NCI-H187 (cell line): ENCODE data around the gene SDK1.

Source experiments
- DNase-seq, 2 experiments: peaks; one replicate each; lab custom pipeline; 2025; lab: John Stamatoyannopoulos, UW

Gene SDK1

DNA sequence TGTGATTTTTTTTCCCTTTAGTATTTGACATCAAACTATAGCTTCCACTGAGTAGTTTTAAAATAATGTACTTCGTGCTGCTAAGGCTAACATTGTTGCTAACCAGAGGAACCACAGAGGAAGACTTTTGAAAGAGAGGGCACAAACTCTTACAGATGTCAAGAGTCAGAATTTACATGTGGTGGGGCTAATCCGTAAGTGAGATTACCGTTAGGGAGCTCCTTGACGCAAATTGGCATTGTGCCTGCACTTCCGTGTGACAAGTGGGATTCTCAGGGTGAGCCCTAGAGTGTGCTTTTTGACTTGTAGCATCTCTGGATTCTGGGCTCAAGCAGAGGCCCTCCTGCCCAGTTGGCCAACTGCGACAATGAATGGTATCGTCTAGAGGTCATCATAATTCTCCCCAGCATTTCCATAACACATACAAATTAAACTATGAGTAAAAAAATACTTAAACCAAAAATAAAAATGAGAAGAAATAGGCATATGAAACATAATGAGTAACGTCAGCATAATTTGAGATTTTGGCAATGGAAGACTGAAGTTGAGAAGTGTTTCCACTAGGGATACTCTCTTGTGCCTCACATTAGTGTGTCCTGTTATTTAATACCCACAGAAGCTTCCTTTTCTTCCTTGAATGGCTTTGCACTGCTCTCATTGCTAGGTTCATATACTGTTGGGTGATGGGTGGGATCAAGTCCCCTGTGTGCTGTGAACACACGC is 164.0 kb downstream of the SDK1 start:
- DNase-seq, result no peak

GRCh38 chr7:3466261-3466660 is 165.2 kb downstream of the SDK1 start:
- no peak for DNase-seq

DNA sequence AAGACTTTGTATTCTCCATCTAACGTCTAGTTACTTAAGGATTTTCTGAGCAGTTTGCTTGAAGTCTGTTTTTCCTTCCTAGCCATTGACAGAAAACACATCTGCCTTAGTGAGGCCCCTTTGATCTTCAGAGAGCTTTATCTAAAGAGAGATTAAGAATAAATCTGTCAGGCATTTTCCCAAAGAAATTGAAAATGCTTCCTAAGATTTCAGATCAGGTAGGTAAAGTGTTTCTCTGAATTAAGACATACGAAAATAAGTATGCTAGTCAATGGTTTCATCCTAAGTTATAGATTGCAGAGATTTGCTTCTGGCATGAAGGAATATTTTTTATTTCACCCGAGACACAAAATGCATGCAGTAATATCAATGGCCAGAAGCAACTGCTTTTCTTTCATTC is 168.6 kb downstream of the SDK1 start:
- DNase-seq, result no peak

DNA sequence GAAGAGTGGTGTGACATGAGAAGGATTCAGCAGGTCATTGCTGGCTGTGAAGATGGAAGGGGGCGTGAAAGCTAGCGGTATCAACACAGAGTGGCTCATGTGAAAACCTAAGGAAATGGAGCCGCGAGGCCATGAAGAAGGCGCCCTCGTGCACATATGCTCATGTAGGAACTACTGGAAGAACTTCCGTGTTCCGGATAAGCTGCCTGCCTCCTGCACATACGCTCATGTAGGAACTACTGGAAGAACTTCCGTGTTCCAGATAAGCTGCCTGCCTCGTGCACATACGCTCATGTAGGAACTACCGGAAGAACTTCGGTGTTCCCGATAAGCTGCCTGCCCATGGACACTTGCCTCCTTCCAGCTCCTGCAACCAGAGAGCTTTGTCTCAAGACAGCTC is 179.1 kb downstream of the SDK1 start:
- no peak for DNase-seq

- no peak for DNase-seq
Observed at GRCh38 chr7:3481435-3481834, 180.4 kb downstream of the SDK1 start.

- no peak for DNase-seq
Observed at GRCh38 chr7:3482147-3482921, 181.3 kb downstream of the SDK1 start.

- DNase-seq, result no peak
Observed at GRCh38 chr7:3486841-3487240, 185.8 kb downstream of the SDK1 start.

DNA sequence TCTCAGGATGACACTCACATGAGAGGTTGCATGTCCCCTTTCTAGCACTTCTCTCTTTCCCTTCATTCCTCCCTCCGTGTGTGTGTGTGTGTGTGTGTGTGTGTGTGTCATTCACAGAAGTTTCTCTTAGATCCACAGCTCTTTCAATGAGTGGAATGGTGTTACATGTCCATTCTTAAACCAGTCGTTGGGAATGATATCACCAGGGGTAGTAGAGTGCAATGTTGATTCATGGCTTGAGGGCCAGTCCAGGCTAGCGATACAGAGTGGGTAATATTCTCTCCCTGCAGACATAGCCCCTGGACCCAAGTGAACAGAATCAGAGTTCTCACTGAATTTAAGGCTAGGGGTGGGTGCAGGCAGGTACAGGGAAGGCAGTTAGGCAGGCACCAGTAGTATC is 187.8 kb downstream of the SDK1 start:
- DNase-seq, result no peak

DNA sequence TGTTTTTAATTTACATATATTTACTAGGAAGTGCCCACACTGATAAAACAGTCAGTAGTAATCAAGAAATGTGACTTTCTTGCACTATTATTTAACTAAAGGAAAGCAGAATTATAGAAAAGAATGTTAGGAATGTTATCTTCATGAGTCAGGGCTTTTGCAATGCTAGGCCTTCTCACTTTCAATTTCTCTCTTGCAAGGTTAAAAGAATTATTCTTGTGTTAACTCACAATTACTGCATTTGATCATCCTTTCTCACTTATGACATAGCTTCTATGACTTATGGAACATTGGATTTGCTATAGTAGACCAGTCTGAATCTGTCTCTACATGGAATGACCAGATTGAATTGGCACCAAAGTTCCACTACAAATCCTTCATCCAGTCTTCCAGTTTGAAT is 192.4 kb downstream of the SDK1 start:
- DNase-seq, result no peak

DNA sequence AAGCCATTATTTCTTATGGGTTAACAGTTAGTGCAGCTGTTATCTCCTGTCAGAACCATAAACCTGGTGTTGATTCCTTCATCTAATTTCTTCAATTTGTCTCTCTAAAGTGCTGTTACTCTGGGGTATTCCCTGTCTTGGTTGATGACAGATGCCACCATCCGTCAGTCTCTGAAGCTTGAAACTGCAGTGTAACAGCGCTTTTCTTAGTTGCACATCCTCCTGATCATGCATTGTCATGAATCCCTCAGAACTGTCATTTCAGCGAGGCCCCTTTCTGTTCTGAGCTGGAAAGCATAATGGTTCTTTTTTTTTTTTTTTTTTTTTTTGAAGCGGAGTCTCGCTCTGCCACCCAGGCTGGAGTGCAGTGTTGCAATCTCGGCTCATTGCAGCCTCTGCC is 193.9 kb downstream of the SDK1 start:
- DNase-seq, result no peak

- DNase-seq, result no peak
Observed at GRCh38 chr7:3495530-3495929, 194.5 kb downstream of the SDK1 start.

- no peak for DNase-seq
Observed at GRCh38 chr7:3495954-3496353, 194.9 kb downstream of the SDK1 start.

DNA sequence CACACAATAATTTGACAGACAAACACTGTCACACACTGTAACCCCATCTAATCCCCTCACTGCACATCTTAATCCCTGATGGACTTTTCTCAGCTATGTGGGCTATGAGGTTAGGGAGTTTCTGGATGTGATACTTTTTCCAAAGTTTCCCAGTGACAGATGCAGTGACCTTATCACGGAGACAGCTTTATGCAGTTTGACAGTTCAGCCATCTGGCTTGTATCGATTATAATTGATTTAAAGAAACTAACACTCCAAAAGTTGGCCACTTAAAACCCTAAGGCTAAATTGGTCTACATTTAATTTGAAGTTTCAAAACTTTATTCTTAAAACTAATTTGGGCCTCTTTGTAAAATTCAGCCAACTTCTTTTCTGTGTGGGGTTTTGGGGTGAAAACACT is 196.7 kb downstream of the SDK1 start:
- DNase-seq, result no peak

DNA sequence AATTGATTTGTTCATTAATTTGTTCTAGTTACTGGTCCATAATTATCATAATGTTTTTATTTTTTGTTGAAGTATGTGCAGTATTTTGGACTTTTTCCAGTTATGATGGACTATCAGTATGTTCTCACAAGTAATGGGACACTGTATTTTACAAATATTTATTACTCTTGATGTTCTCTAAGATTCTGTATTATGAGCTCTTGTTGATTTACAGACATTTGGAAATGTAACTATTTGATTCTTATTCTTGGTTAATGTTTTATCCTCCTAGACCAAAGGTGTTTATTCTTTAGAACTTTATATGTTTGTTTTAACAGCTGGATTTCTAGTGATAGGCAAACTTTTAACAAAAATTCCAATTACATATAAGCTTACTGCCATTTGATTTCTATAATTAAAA is 200.6 kb downstream of the SDK1 start:
- no peak for DNase-seq

DNA sequence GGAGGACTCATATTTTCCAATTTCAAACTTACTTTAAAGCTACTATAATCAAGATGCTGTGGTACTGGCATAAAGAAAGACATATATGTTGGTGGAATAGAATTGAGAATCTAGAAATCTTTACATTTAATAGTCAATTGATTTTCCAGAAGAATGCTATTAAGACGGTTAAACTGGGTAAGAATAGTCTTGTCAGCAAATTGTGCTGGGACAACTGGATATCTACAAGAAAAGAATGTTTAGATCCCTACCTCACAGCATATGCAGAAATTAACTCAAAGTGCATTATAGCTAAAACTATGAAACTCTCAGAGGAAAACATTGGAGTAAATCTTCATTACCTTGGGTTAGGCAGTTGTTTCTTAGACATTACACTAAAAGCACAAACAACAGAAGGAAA is 203.3 kb downstream of the SDK1 start:
- no peak for DNase-seq

DNA sequence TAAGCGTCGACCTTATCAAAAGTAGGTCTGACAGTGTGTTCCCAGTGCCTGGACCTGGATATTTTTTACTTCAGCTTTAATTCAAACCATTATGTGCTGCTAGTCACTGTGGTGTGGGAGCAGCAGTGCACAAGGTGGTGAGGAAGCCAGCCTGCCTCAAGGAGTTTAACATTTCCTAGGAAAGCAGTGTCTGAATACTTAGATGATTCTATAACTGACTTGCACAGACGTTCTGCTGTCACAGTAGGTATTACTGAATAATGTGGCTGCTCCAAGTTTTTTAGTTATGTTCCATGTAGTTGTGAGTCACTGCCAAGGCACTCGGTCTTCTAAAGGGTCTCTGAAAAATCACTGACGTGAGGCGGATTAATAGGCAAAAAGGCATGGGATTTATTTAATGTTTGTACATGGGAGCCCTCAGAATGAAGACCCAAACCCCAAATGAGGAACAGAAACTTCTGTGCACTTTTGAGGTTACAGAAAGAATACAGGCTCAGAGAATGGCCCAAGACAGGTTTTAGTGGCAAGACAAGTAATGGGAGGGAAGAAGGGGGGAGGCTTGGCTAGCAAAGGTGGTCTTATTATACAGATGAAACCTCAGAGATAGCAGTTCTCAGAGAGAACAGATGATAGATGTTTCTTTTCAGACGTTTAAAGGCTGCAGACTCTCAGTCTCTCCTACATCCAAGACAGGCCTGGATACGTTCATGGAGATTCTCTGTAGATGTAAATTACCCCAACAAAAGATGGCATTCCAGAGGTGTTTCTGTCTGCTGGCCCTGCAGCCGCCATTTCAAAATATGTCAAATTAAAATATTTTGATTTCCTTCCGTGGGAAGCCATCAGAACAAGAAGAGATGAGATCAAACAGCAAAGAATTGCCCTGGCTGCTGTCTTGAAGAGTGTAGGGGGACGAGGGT is 209.3 kb downstream of the SDK1 start:
- DNase-seq, result no peak

- no peak for DNase-seq
Observed at GRCh38 chr7:3517344-3517743, 216.3 kb downstream of the SDK1 start.

- no peak for DNase-seq
Observed at GRCh38 chr7:3518546-3518945, 217.5 kb downstream of the SDK1 start.

DNA sequence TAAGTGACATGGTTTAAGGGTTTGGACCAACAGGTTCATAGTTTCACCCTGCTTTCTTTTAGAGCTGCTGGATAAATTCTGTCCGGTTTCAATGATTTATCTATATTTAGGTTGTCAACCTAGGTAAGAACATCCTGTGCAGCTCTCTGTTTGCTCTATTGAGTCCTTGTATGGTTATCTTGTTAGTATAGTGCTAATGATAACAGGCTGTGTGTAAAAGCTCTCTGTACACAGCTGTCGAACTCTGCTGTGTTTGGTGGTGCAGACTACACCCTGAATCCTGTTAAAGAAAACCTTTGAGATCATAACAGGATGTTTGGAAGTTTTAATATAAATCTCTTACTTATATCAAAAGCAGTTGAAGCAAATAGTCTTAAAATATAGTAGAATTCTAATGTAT is 219.2 kb downstream of the SDK1 start:
- no peak for DNase-seq

DNA sequence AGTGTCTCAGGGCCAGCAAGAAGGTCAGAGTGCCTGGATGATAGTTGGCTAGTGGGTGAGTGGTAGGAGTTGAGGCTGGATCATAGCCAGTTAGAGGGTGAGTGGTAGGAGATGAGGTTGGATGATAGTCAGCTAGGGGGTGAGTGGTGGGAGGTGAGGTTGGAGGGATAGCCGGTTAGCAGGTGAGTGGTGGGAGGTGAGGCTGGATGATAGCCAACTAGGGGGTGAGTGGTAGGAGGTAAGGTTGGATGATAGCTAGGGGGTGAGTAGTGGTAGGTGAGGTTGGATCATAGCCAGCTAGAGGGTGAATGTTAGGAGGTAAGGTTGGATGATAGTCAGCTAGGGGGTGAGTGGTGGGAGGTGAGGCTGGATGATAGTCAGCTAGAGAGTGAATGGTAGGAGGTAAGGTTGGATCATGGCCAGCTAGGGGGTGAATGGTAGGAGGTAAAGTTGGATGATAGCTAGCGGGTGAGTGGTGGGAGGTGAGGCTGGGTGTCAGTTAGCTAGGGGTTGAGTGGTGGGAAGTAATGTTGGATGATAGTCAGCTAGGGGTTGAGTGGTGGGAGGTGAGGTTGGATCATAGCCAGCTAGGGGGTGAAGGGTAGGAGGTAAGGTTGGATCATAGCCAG is 226.6 kb downstream of the SDK1 start:
- DNase-seq, result no peak

GRCh38 chr7:3533040-3533439 is 232.0 kb downstream of the SDK1 start:
- no peak for DNase-seq

DNA sequence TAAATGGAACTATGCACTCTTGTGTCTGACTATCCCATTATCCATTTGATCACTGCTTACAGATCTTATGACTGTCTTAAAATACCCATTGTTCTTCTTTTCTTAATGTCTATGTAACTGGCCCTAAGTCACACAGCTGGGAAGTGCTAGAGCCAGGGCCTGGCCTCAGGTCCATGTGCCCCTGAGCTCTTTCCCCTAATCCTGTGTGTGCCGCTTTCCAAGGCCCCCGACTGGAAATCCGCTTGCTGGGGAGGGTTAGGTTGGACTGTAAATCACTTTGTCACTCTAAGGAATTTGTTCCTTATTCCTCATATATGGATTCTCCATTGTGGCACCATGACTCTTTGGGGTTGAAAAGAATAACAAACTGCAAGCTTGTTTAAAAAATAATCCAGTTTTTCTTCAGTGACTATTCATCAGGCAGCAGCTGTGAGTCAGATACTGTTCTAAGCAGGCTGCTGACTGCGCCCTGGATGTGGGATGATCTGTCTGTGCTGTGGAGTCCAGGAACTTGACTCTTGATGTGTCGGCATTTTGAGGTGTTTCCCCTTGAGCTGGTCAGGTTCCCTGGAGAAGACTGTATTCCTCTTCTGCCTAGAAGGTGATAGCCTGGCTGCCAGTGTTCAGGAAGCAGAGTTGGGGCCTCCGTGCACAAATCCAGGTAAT is 236.3 kb downstream of the SDK1 start:
- no peak for DNase-seq
